GM19043 (cell line): ENCODE results near the gene CCDC188.

Experiments used
- ATAC-seq: cut with Tn5 transposase; IDR thresholded peaks from one replicate; pipeline ENCODE4 v1.9.1; 2021; ENCODE audit warnings: low read depth; ENCODE audit not compliant: unreplicated experiment

CCDC188 gene

DNA sequence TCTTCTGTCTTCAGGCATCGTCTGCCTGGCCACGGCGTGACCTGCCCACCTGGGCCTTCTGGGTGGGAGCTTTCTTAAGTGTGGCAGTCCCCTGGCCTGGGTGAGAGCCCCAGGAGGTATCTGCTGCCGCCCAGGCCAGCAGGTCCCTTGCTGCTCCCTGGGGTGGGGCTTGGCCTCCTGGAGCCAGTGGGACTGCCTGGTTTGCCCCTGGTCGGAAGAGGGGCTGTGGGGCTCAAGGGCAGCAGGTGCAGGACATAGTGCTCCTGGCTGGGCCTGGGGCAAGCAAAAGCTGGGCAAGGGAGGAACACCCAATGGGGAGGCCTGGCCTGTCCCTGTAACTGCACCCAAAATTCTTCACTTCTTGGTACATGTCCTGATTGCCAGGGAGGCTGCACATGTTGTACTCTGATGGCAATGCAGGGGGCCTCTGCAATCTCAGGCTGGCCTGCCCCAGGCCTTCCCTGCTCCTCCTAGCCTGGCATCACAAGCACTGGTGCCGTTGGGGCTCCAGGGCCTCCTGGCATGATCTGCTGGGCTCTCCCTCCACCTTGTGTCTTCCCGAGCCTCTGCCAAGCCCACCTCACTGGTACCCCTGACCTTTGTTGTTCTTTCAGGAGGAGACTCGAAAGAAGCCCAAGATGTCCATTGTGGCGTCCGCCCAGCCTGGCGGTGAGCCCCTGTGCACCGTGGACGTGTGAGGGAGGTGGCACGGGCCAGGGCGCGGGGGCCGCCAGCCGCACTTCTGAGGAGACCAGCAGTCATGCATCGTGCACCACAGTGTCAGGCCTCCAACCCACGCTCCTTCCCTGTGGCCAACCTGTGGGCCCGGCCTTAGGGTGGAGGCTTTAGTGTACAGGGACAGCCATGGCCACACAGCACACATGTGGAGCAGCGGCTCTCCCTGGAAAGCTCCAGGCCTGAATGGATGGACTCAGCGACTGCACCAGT, 41.2 kb downstream of the CCDC188 start:
- no peak for ATAC-seq

DNA sequence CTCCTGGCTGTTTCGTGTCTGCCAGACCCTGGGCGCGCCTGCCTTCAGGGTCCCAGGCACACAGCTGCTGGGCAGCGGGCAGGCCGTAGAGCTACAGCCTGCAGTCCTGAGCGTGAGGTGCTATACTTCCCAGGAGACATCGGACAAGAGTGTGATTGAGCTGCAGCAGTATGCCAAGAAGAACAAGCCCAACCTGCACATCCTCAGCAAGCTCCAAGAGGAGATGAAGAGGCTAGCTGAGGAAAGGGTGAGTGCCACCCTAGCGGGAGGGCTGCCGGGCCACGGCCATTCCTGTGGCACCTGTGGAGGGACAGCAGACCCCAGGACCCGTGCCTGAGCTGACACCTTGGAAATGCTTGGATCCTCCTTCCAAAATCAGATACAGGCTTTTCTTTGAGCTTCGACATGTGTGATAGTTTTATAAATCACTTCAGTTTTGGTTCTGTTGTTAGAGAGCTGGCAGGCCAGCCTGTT, 42.1 kb downstream of the CCDC188 start:
- ATAC-seq: no peak

DNA sequence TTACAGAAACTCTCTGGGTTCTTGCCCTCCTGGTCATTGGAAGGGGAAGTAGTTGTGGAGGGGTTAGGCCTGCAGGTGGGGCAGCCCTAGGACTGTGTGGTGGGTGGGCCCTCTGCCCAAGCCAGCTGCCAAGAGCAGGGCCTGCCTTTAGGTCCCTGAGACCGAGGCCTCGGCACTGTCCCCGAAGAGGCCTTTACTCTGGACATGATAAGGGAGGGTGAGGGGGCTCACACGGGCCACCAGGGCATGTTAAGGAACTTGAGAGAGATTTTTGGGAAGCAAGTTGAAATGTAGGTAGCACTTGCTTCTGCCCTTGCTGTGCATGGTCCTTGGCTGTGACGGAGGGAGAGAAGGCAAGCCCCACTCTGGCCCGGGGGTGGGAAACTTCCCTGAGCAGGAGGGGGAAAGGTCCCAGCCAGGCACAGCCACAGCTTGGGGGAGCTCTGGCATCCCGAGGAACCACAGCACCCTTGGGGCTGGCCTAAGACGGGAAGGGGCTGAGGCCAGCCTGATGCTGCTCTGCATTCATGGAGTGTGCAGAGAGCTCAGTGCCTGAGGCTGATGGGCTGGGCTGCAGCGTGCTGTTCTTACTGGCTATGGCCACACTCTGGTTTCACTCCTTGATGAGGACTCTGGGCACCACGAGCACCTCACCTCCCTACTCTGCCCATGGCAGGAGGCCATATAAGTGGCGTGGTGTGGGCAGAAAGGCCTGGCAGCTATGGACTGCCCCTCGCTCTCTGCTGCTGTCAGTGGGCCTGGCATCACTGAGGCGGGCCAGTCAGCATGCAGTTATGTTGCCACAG, 42.7 kb downstream of the CCDC188 start:
- ATAC-seq: no peak

DNA sequence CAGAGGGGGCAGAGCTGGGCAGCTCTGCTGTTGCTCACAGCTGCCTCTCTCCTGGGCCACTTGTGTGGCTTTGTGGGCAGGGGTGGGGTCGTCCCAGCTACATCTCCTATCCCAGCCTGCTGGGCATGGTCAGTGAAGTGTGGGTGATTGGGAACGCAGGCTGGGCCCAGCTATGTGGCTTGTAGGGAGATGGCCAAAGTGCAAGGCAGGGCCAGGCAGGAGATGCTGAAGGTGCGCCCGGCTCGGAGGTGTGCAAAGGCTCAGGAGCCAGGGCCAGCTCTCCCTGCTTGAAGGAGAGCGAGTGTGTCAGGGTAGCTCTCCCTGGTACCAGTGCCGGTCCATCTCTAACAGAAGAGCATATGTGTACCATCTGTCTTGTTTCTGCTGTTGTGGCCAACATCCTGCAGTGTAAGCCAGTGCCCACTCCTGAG, 43.4 kb downstream of the CCDC188 start:
- ATAC-seq: no peak

DNA sequence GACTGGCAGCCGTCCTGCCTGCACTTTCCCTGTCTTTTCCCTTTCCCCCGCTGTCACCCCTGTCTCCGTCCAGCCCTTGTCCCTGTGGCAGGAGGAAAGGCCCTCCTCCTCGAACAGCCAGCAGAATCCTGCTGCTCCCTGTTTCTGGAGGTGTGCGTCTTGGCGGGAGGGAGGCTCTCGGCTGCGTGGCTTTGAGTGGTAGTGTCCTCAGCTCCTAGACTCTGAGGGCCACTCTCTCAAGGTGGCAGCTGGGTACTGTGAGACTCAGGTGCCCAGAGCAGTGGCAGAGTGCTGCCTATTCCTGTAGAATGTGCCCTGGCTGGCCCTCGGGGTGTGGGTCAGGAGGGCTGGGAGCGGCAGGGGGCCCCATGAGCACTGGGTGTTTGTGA, 44.0 kb downstream of the CCDC188 start:
- no peak for ATAC-seq

DNA sequence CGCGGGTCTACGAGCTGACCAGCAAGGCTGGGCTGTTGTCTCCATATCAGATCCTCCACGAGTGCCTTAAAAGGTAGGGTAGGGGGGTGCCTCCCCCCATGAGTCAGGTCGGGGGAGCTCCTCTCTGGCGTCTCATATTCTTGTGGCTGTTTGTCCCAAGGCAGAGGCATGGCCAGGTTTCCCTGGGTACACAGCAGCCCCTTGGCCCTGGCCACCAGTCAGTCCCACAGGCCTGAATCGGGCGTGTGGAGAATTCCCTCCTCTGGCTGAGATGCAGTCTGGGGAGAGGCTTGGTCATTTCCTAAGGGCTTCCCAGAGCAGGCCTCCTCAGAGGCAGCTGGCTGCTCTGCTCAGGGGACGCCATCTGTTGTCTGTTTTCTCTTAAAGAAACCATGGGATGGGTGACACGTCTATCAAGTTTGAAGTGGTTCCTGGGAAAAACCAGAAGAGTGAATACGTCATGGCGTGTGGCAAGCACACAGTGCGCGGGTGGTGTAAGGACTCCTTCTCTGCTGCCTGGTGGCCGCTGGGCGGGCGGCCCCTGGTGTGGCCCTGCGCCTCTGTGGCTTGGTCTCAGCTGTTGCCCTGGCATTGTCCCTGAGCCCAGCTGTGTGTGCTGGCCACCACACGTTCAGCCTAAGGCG, 44.5 kb downstream of the CCDC188 start:
- no peak for ATAC-seq

DNA sequence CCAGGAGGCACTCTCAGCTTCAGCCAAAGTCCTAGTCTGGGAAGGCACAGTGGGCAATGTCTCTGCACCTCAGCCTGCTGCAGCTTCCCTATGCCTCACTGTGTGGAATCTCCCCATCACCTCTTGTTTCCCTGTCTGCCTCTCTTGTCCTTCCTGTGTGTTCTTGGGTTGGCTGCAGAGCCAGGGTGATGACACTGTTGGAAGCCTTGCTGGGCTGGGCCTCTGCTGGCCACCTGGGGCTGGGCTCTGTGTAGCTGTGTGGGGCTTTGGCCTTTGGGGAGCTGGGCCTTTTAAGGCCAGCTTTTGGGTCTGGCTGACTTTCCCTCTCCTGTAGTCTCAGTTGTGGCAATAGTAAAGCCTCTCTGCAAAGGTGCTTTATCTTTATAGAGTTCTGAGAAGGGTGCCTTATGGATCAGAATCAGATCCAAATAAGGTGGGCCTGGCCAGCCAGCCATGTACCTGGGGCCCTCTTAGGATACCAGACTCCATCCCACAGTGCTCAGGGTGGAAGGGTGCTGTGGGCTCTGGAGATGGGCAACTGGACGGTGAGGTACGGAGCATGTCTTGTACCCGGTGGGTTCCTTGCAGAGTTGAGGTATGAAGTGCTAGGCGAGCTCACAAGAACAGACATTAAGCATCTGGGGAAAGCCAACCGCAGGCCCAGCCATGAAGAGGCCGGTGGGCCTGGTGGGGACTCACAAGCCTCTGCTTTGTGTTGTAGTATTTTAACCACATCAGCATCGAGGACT, 45.2 kb downstream of the CCDC188 start:
- no peak for ATAC-seq

DNA sequence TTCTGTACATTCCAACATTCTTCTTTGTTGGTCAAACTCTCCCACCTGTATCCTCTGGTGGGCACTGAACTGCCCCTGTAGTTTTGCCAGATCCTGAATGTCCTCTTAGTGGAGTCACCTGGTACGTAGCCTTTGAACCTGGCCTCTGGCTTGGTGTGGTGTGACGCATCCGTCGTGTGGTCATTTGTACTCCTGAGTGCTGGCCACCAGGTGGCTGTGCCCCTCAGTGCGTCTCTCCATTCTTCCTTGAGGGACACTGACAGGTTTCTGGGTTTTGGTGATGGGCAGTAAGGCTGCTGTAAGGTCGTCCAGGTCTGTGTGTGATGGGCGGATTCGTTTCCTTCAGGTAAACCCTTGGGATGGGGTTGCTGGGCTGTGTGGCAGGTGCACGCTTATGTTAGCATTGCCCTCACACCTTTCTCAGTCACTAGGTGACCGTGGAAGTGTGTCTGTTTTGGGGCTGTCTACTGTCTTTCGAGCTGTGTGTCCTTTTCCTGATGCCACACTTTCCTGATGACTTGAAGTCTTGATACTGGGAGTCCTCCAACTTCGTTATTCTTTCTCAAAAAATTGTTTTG, 48.6 kb downstream of the CCDC188 start:
- ATAC-seq: no peak

DNA sequence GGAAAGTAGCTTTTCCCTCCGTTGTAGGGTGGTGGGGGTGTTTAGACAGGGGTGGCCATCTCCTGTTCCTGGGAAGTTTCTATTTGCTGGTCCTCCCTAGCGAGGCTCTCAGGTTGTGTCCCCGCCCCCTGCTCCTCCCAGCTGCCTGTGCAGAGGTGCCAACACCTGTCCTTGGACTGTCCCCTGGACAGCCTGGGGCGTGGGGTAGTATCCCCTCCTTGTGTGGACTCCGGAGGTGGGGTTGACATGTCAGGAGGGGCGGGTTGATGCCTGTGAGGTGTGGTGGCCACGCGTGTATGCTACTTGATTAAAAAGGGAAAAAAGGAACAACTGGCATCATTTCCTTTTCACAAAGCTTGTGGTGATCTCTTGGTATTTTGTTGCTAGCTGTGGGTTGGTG, 49.2 kb downstream of the CCDC188 start:
- no peak for ATAC-seq

DNA sequence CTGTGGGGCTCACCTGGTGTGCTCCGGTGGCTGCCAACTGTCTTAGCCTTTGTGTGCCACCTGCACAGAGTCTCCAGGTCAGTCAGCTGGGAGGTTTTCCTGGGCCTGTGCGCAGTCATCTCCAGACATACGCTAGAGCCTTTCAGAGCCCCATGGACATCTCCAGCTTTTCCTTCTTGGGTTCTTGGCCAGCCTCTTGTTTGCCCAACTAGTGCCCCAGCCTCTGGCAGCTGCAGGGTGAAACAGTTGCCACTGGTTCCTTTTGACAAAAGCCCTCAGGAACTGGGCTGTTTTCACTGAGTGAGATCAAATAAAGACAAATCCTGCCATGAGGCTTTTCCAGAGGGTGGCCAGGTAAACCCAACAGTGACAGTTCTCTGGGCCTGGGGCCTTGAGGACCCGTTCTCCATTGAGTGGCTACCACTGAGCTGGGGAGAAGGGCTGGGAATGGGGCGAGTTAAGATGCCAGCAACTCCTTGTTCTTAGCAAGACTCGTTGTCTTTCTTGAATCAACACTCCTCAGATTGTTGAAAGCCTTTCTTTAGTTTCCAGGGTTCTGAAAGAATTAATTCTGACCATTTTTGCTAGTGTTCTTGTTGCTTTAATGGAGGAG, 51.6 kb downstream of the CCDC188 start:
- no peak for ATAC-seq
